Liver (tissue), 9 donors: ENCODE results near the gene APRT. TPM values are rescaled to one million over a fixed set of nuclear protein-coding genes. Genes with fewer than 3 reads are reported as not detected.

ENCODE experiments used
- DNase-seq: peaks from one replicate; pipeline ENCODE4 v3.0.0-alpha.2; 2017; ENCODE audit warnings: low spot score
- H3K27ac ChIP-seq, 2 donors: one replicate each; pipeline ENCODE4 v1.7.0; 2013; ENCODE audit warnings: inconsistent platforms in 2 of 2, low read length in 2 of 2, control low read depth in 1 of 2, low read depth in 1 of 2, mild to moderate bottlenecking in 1 of 2
- H3K27me3 ChIP-seq, 4 donors: one replicate each; pipeline versions ENCODE4 v1.6.1 to v1.7.0; 2013; ENCODE audit warnings: low read length in 3 of 4, inconsistent platforms in 1 of 4, mild to moderate bottlenecking in 1 of 4, moderate library complexity in 1 of 4; ENCODE audit not compliant: control insufficient read depth in 4 of 4, insufficient read depth in 4 of 4
- H3K36me3 ChIP-seq, 4 donors: one replicate each; pipeline versions ENCODE4 v1.6.1 to v1.7.0; 2013; ENCODE audit warnings: low read length in 3 of 4, mild to moderate bottlenecking in 3 of 4, low read depth in 1 of 4, moderate library complexity in 1 of 4; ENCODE audit not compliant: control insufficient read depth in 4 of 4, insufficient read depth in 3 of 4
- H3K4me1 ChIP-seq, 4 donors: one replicate each; pipeline versions ENCODE4 v1.6.1 to v1.7.0; 2013; ENCODE audit warnings: low read length in 3 of 4, mild to moderate bottlenecking in 3 of 4, moderate library complexity in 1 of 4; ENCODE audit not compliant: control insufficient read depth in 4 of 4, insufficient read depth in 4 of 4
- H3K4me3 ChIP-seq, 3 donors: one replicate each; pipeline versions ENCODE4 v1.6.1 to v1.7.0; 2013; ENCODE audit warnings: low read length in 3 of 3, control low read depth in 1 of 3, low read depth in 1 of 3, mild to moderate bottlenecking in 1 of 3
- H3K9ac ChIP-seq, 2 donors: one replicate each; pipeline ENCODE4 v1.7.0; 2013; ENCODE audit warnings: low read length in 2 of 2, mild to moderate bottlenecking in 2 of 2, moderate library complexity in 2 of 2, control low read depth in 1 of 2, low read depth in 1 of 2
- H3K9me3 ChIP-seq, 4 donors: one replicate each; pipeline versions ENCODE4 v1.6.1 to v1.7.0; 2013; ENCODE audit warnings: low read length in 3 of 4; ENCODE audit not compliant: control insufficient read depth in 4 of 4
- ATF3 ChIP-seq: IDR thresholded peaks from 2 replicates; pipeline ENCODE4 v1.6.1; 2016; ENCODE audit warnings: antibody characterized with exemption
- CTCF ChIP-seq: fragments of 150-350 bp; IDR thresholded peaks from 2 replicates; pipeline ENCODE4 v1.5.1; 2017; ENCODE audit warnings: improper control_type of control experiment, low read depth, low read length; ENCODE audit not compliant: missing input control
- EGR1 ChIP-seq, 2 donors: IDR thresholded peaks; 2 replicates each; pipeline ENCODE4 v1.6.1; 2016 to 2018; ENCODE audit warnings: antibody characterized with exemption in 2 of 2, low read depth in 2 of 2
- FOXA1 ChIP-seq: IDR thresholded peaks from 2 replicates; pipeline ENCODE4 v1.6.1; 2016; ENCODE audit warnings: antibody characterized with exemption
- FOXA2 ChIP-seq: IDR thresholded peaks from 2 replicates; pipeline ENCODE4 v1.6.1; 2016; ENCODE audit warnings: antibody characterized with exemption
- GABPA ChIP-seq, 2 donors: IDR thresholded peaks in 1 of 2; conservative IDR thresholded peaks in 1 of 2; 2 replicates each; pipeline ENCODE4 v1.6.1; 2016; ENCODE audit warnings: antibody characterized with exemption in 2 of 2, mild to moderate bottlenecking in 1 of 2, moderate library complexity in 1 of 2
- HNF4A ChIP-seq, 2 donors: conservative IDR thresholded peaks; 2 replicates each; pipeline ENCODE4 v1.6.1; 2016; ENCODE audit warnings: antibody characterized with exemption in 2 of 2, mild to moderate bottlenecking in 2 of 2
- HNF4G ChIP-seq: IDR thresholded peaks from 2 replicates; pipeline ENCODE4 v1.6.1; 2016; ENCODE audit warnings: antibody characterized with exemption
- JUND ChIP-seq, 2 donors: IDR thresholded peaks; 2 replicates each; pipeline ENCODE4 v1.6.1; 2016; ENCODE audit warnings: antibody characterized with exemption in 2 of 2
- NR2F2 ChIP-seq: IDR thresholded peaks from 2 replicates; pipeline ENCODE4 v1.6.1; 2016; ENCODE audit warnings: antibody characterized with exemption
- RAD21 ChIP-seq, 2 donors: IDR thresholded peaks; 2 replicates each; pipeline ENCODE4 v1.6.1; 2016; ENCODE audit warnings: antibody characterized with exemption in 2 of 2, mild to moderate bottlenecking in 2 of 2
- REST ChIP-seq: IDR thresholded peaks from 2 replicates; pipeline ENCODE4 v1.6.1; 2016; ENCODE audit warnings: antibody characterized with exemption, mild to moderate bottlenecking
- RXRA ChIP-seq, 2 donors: IDR thresholded peaks; 2 replicates each; pipeline ENCODE4 v1.6.1; 2017 to 2018; ENCODE audit warnings: antibody characterized with exemption in 2 of 2, mild to moderate bottlenecking in 1 of 2
- SP1 ChIP-seq: IDR thresholded peaks from 2 replicates; pipeline ENCODE4 v1.6.1; 2018; ENCODE audit warnings: antibody characterized with exemption, mild to moderate bottlenecking
- ZBTB33 ChIP-seq: IDR thresholded peaks from 2 replicates; pipeline ENCODE4 v1.6.1; 2016; ENCODE audit warnings: antibody characterized with exemption
- WGBS: extraction: QIAGEN DNeasy Blood & Tissue Kit; methylation state at CpG from one replicate; pipeline ENCODE4 v1.1.7; 2013; 5-methylcytosine and 5-hydroxymethylcytosine counted together
- polyA plus RNA-seq, 2 donors: library from polyadenylated mRNA; stranded (reverse) in 1 of 2; unstranded in 1 of 2; fragments of 200-250 nt in 1 of 2; fragments of >200 nt in 1 of 2; fragmentation: Nextera tagmentation in 1 of 2; extraction: Ambion mirVana in 1 of 2; gene quantifications; one replicate each; pipeline versions ENCODE4 v1.2.1 to v1.2.3, GENCODE V29; 2013 to 2015
- total RNA-seq, 2 donors: library from RNA; depleted of rRNA; stranded (reverse); fragments of >200 nt; gene quantifications; one replicate each; pipeline ENCODE4 v1.2.3, GENCODE V29; 2014
- TF ChIP-seq, protein P1 (sequence below): IDR thresholded peaks from 2 replicates; pipeline ENCODE4 v1.6.1; 2016; ENCODE audit warnings: antibody characterized with exemption
- donor health status: healthy.
- donor health status: healthy.
- donor health status: healthy.
- donor health status: healthy.
- donor health status: healthy.

APRT gene
- total and polyA plus RNA-seq, 4 donors: 27.9 to 160 (median 94.4) TPM

GRCh38 chr16:88807142-88807625 lies 4.5 kb downstream of the APRT start:
- no peak for TF ChIP-seq NR2F2
- TF ChIP-seq REST: no peak
- no peaks in the 10 kb centered on the region for H3K27me3 ChIP-seq
- no peak for DNase-seq
- H3K27ac ChIP-seq: no peak overlapping the region
- H3K9ac ChIP-seq: no peak overlapping the region
- peaks cover 0 to 8% (median 3%) of the 10 kb centered on the region in 4 donors for H3K36me3 ChIP-seq
- no peak overlapping the region for H3K4me3 ChIP-seq
- H3K9me3 ChIP-seq: no peaks in the 10 kb centered on the region
- 95% methylated on average over 24 of the region's 24 CpGs for WGBS
- peaks cover 13 to 37% (median 19%) of the 10 kb centered on the region in 4 donors for H3K4me1 ChIP-seq

DNA sequence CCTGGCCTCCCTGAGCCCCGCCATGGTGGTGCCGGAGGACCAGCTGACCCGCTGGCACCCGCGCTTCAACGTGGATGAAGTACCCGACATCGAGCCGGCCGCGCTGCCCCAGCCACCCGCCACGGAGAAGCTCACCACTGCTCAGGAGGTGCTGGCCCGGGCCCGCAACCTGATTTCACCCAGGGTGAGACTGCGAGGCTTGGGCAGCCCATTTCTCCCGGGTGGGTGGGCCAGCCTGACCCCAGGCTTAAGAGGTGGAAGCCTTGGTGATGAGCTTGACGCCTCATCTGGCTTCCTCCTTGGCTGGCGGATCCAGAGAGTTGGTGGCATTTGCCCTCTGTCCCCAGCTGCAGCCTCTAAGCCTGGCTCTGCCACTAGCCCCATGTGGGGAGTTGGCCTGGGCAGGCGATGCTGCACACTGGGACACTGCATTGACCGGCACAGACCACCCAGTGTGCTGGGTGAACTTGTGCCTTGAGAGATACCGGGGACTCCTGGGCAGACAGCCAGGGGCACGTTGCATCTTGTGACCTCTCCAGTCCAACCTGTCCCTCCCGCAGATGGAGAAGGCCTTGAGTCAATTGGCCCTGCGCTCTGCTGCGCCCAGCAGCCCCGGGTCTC lies 5.1 kb downstream of the APRT start:
- Histone ChIP-seq H3K4me3 (no peak overlapping the region), H3K27ac (no peak overlapping the region), H3K36me3 (peaks cover 0 to 8% (median 3%) of the 10 kb centered on the region in 4 donors), H3K9me3 (no peaks in the 10 kb centered on the region), H3K9ac (no peak overlapping the region), H3K27me3 (no peaks in the 10 kb centered on the region), H3K4me1 (peaks cover 14 to 38% (median 20%) of the 10 kb centered on the region in 4 donors)
- TF ChIP-seq EGR1 (IDR thresholded peaks at IDR 0.05; ENCODE audit: low read depth in 2 of 2): no peak
- no peak for TF ChIP-seq NR2F2
- no peak for TF ChIP-seq GABPA (IDR thresholded peaks at IDR 0.05 in 1 of 2, conservative IDR thresholded peaks at IDR 0.05 in 1 of 2)
- no peak for TF ChIP-seq ZBTB33
- no peak for TF ChIP-seq ATF3
- no peak for TF ChIP-seq RAD21 (IDR thresholded peaks at IDR 0.05)
- TF ChIP-seq HNF4A (conservative IDR thresholded peaks at IDR 0.05): no peak
- TF ChIP-seq JUND (IDR thresholded peaks at IDR 0.05): no peak
- TF ChIP-seq FOXA1: no peak
- no peak for TF ChIP-seq FOXA2
- TF ChIP-seq, protein P1, sequence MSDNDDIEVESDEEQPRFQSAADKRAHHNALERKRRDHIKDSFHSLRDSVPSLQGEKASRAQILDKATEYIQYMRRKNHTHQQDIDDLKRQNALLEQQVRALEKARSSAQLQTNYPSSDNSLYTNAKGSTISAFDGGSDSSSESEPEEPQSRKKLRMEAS: no peak
- no peak for TF ChIP-seq RXRA (IDR thresholded peaks at IDR 0.05)
- TF ChIP-seq REST: no peak
- TF ChIP-seq SP1: no peak
- no peak for TF ChIP-seq HNF4G
- no peak for TF ChIP-seq CTCF
- whole genome bisulfite sequencing: 88% methylated on average over 27 of the region's 27 CpGs
- no peak for DNase-seq
